ENCODE measurements around the gene TNFSF10. TPM values are rescaled to one million over a fixed set of nuclear protein-coding genes. Genes with fewer than 3 reads are reported as not detected.

TNFSF10 gene
- total and polyA plus RNA-seq, 12 donors: 15.3 to 518 (median 56.9) TPM

GRCh38 chr3:172517859-172518466, 5.3 kb downstream of the TNFSF10 start:
- no peak overlapping the region for H3K27ac ChIP-seq
- intact Hi-C loops (cut with DNase I): loop anchor here (10.0 kb wide), 2 partner anchors 47 to 77 kb away; no protein-coding TSS in a partner anchor
- H3K36me3 ChIP-seq (replicated peaks in 1 of 2): peaks cover 0 to 16% of the 10 kb centered on the region in 2 donors
- no peak for DNase-seq
- no peak overlapping the region for H3K4me3 ChIP-seq
- peaks cover 9 to 59% of the 10 kb centered on the region in 2 donors for H3K4me1 ChIP-seq (replicated peaks in 1 of 2)
- no peaks in the 10 kb centered on the region for H3K27me3 ChIP-seq
- TF ChIP-seq CTCF (IDR thresholded peaks at IDR 0.05) (no peak), POLR2A (IDR thresholded peaks at IDR 0.05) (no peak)
- no peaks in the 10 kb centered on the region for H3K9me3 ChIP-seq (replicated peaks in 1 of 3)
- 80 to 88% (median 83%) methylated on average over 8 of the region's 8 CpGs for WGBS, 4 donors

- TF ChIP-seq POLR2A (IDR thresholded peaks at IDR 0.05) (no peak), CTCF (IDR thresholded peaks at IDR 0.05) (no peak)
- no peak overlapping the region for H3K4me3 ChIP-seq
- H3K27me3 ChIP-seq: no peaks in the 10 kb centered on the region
- no peaks in the 10 kb centered on the region for H3K9me3 ChIP-seq (replicated peaks in 1 of 3)
- peak overlapping the region in 3 of 5 donors; percentile 47 to 57 (median 55) for H3K27ac ChIP-seq
- H3K4me1 ChIP-seq (replicated peaks in 1 of 2): peaks cover 9 to 52% of the 10 kb centered on the region in 2 donors
- WGBS, 4 donors: 38 to 49% (median 44%) methylated on average over 7 of the region's 7 CpGs
- intact Hi-C loops (cut with DNase I): loop anchor here (10.0 kb wide), 2 partner anchors 48 to 78 kb away; no protein-coding TSS in a partner anchor
- peaks cover 0 to 24% of the 10 kb centered on the region in 2 donors for H3K36me3 ChIP-seq (replicated peaks in 1 of 2)
- peak; percentile 43 to 76 (median 69) for DNase-seq
These were observed 6.7 kb downstream of the TNFSF10 start for GRCh38 chr3:172516318-172517214.

GRCh38 chr3:172515130-172515918, 7.9 kb downstream of the TNFSF10 start:
- Histone ChIP-seq H3K4me3 (no peak overlapping the region), H3K4me1 (replicated peaks in 1 of 2) (peaks cover 9 to 50% of the 10 kb centered on the region in 2 donors), H3K27ac (peak overlapping the region in 2 of 5 donors; percentile 25 to 57), H3K27me3 (no peaks in the 10 kb centered on the region), H3K9me3 (replicated peaks in 1 of 3) (no peaks in the 10 kb centered on the region), H3K36me3 (replicated peaks in 1 of 2) (peaks cover 0 to 36% of the 10 kb centered on the region in 2 donors)
- DNase-seq: no peak
- no peak for TF ChIP-seq POLR2A (IDR thresholded peaks at IDR 0.05)
- no peak for TF ChIP-seq CTCF (IDR thresholded peaks at IDR 0.05)
- intact Hi-C loops (cut with DNase I): loop anchor here (10.0 kb wide), 2 partner anchors 49 to 79 kb away; no protein-coding TSS in a partner anchor
- 52 to 66% (median 60%) methylated on average over 4 of the region's 4 CpGs for WGBS, 4 donors

All from adrenal gland (tissue), 12 donors.